Colonic mucosa (tissue), 4 donors: Measurements from ENCODE around the gene COX5B. TPM values are rescaled to one million over a fixed set of nuclear protein-coding genes. Genes with fewer than 3 reads are reported as not detected.

ENCODE experiments used
- DNase-seq: peaks from one replicate; pipeline ENCODE4 v3.0.0-alpha.2; 2020
- H3K27ac ChIP-seq: fragments of 200-600 bp; one replicate; pipeline ENCODE4 v1.8.0; 2021
- H3K27me3 ChIP-seq: fragments of 200-600 bp; one replicate; pipeline ENCODE4 v1.8.0; 2021
- H3K36me3 ChIP-seq: fragments of 200-600 bp; one replicate; pipeline ENCODE4 v1.8.0; 2021
- H3K4me1 ChIP-seq: fragments of 200-600 bp; one replicate; pipeline ENCODE4 v1.8.0; 2021; ENCODE audit warnings: mild to moderate bottlenecking
- H3K4me3 ChIP-seq: fragments of 200-600 bp; one replicate; pipeline ENCODE4 v1.8.0; 2021
- H3K9ac ChIP-seq, 2 donors: one replicate each; pipeline ENCODE4 v1.7.0; 2013; ENCODE audit warnings: control low read depth in 2 of 2, low read depth in 2 of 2, low read length in 2 of 2
- H3K9me3 ChIP-seq: fragments of 200-600 bp; one replicate; pipeline ENCODE4 v1.8.0; 2021
- CTCF ChIP-seq: fragments of 200-600 bp; IDR thresholded peaks from one replicate; pipeline ENCODE4 v1.8.0; 2022; ENCODE audit warnings: antibody characterized with exemption, mild to moderate bottlenecking
- intact Hi-C: fragments of 100-400 bp; cut with DNase I; formaldehyde crosslinking; loops from one replicate; pipeline ENCODE4 v1.14.1; 2022
- total RNA-seq, 2 donors: library from RNA; stranded (reverse); fragmentation: NEBNext Ultra II Directional in 1 of 2; extraction: Animal tissue kit (Norgen Biotek cat#: 25700) in 1 of 2; gene quantifications; one replicate each; pipeline ENCODE4 v1.2.1, GENCODE V29; 2021
- donor health status: healthy.
- donor health status: DM: no; HTN: no; CAD: no.
- donor health status: DM: no; HTN: no; CAD: no.

The COX5B gene
- total RNA-seq, 2 donors from 2014 or later = 633 to 720 TPM

DNA sequence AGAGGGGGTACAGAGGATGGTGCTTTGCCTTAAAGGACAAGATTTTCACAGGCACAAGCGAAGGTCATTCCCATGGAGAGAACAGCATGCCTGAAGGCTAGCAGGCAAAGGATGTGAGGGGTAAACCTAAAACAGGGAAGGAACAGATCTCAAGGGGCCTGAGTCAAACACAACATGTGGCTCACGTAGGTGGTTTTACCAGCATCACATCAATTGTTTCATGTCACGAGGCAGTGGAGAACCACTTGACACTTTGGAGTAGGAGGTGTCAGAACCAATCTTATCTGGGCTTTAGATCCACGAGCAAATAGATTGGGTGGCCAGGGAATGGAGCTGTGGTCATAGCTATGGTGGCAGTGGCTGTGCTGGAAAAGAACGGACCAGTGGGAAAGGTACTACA lies 8.4 kb downstream of the COX5B start:
- peaks cover 10% of the 10 kb centered on the region for H3K36me3 ChIP-seq
- no peaks in the 10 kb centered on the region for H3K27me3 ChIP-seq
- H3K27ac ChIP-seq = no peak overlapping the region
- TF ChIP-seq CTCF = no peak
- no peaks in the 10 kb centered on the region for H3K9me3 ChIP-seq
- no peak for DNase-seq
- no peaks in the 10 kb centered on the region for H3K4me1 ChIP-seq
- H3K9ac ChIP-seq = no peak overlapping the region
- H3K4me3 ChIP-seq = no peak overlapping the region
- intact Hi-C loops = no loop called here

GRCh38 chr2:97654791-97655190 lies 8.9 kb downstream of the COX5B start:
- no peaks in the 10 kb centered on the region for H3K27me3 ChIP-seq
- intact Hi-C loops = no loop called here
- H3K4me1 ChIP-seq = no peaks in the 10 kb centered on the region
- H3K9me3 ChIP-seq = no peaks in the 10 kb centered on the region
- no peak for DNase-seq
- H3K9ac ChIP-seq = no peak overlapping the region
- no peak overlapping the region for H3K27ac ChIP-seq
- H3K4me3 ChIP-seq = no peak overlapping the region
- H3K36me3 ChIP-seq = peaks cover 10% of the 10 kb centered on the region
- no peak for TF ChIP-seq CTCF

DNA sequence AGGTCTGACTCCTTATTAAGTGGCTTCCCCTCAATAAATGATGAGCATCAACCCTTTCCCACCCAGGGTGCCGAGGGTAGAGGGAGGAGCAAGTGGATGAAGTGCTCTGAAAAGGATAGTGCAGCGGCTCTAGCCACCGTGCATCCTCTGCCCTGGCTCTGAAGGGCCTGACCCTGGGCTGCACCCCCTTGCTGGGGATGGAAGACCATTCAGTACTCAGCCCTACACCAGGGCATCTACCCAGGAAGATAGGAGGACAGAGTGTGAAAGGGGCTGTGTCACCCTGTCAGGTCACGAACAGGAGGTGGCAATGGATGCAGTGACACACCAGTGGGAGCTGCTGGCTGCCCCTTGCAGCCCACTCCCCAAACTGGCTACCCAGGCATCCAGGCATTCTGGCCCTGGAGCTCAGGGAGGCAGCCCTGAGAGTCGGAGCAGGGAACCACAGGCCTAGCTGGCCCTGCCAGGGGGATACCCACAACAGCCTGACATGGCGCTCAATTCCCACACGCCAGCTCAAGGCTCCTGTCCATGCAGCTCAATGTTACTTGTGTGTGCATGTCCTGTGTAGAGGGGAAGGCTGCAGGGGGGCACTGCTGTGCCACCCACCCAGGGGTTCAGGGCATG lies 10.4 kb downstream of the COX5B start:
- DNase-seq = no peak
- Histone ChIP-seq H3K9ac (no peak overlapping the region), H3K27ac (no peak overlapping the region), H3K36me3 (peaks cover 10% of the 10 kb centered on the region), H3K9me3 (no peaks in the 10 kb centered on the region), H3K4me1 (no peaks in the 10 kb centered on the region), H3K4me3 (no peak overlapping the region), H3K27me3 (no peaks in the 10 kb centered on the region)
- intact Hi-C loops = no loop called here
- no peak for TF ChIP-seq CTCF

DNA sequence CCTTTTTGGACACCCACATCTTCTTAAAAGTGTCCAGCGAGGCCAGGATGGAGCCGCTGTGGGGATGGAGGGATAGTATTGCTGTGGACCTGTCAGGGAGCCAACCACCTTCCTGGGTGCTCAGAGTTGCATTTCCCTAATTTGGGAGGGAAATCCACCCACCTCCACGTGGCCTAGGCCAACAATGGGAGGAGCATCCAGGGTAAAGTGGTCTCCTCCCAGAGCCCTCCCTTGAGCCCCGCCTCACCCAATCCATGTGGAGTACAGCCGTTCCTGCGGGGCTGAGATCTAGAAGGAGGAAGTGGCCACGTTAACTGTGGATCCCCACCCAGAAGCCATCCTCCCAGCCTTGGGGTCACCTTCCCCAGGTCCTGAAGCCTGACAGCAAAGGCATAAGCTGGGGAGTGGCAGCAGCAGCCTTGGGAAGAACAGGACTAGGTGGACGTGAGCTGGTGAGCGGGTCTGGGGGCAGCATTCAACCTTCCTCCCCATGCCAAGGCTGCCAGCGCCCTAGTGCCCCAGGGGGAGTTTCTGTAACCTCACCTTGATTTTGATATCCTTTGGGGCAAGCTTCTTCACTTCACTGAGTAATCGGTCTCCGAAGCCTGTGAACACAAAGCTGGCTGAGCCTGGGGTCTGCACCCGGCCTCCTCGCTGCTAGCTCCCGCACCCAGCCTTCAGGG lies 11.2 kb downstream of the COX5B start:
- no peak for DNase-seq
- Histone ChIP-seq H3K27ac (no peak overlapping the region), H3K4me1 (peaks cover 3% of the 10 kb centered on the region), H3K9ac (no peak overlapping the region), H3K27me3 (no peaks in the 10 kb centered on the region), H3K36me3 (peaks cover 10% of the 10 kb centered on the region), H3K4me3 (no peak overlapping the region), H3K9me3 (no peaks in the 10 kb centered on the region)
- intact Hi-C loops = no loop called here
- no peak for TF ChIP-seq CTCF

- H3K27me3 ChIP-seq = no peaks in the 10 kb centered on the region
- H3K36me3 ChIP-seq = peaks cover 10% of the 10 kb centered on the region
- H3K4me3 ChIP-seq = no peak overlapping the region
- intact Hi-C loops = no loop called here
- no peak overlapping the region for H3K27ac ChIP-seq
- TF ChIP-seq CTCF = no peak
- no peak overlapping the region for H3K9ac ChIP-seq
- no peaks in the 10 kb centered on the region for H3K9me3 ChIP-seq
- H3K4me1 ChIP-seq = peaks cover 8% of the 10 kb centered on the region
- no peak for DNase-seq
Measured at GRCh38 chr2:97657986-97658690, 12.3 kb downstream of the COX5B start.
